Right lobe of liver (tissue), 6 donors: Measurements from ENCODE around the gene FAR2. TPM values are rescaled to one million over a fixed set of nuclear protein-coding genes. Genes with fewer than 3 reads are reported as not detected.

Experiments used
- ATAC-seq, 4 donors: fragments of 200-7000 bp; cut with Tn5 transposase; one replicate each; pipeline ENCODE4 v1.9.1; 2020; ENCODE audit warnings: mild to moderate bottlenecking in 4 of 4, moderate library complexity in 4 of 4
- DNase-seq, 3 donors: peaks; one replicate each; pipeline ENCODE4 v3.0.0-alpha.2; 2020
- H3K27ac ChIP-seq, 3 donors: fragments of 200-600 bp; one replicate each; pipeline ENCODE4 v1.8.0; 2022
- H3K27me3 ChIP-seq, 2 donors: fragments of 200-600 bp; one replicate each; pipeline ENCODE4 v1.8.0; 2022
- H3K36me3 ChIP-seq, 4 donors: fragments of 200-600 bp; sonication (generic) in 1 of 4; one replicate each; pipeline versions ENCODE4 v1.5.1 to v1.8.0; 2017 to 2022; ENCODE audit warnings: control low read depth in 1 of 4
- H3K4me1 ChIP-seq, 4 donors: fragments of 200-600 bp; sonication (generic) in 1 of 4; one replicate each; pipeline versions ENCODE4 v1.5.1 to v1.8.0; 2017 to 2022; ENCODE audit warnings: control low read depth in 1 of 4
- H3K4me3 ChIP-seq, 3 donors: fragments of 200-600 bp; one replicate each; pipeline ENCODE4 v1.8.0; 2022
- H3K9me3 ChIP-seq, 4 donors: fragments of 200-600 bp; sonication (generic) in 1 of 4; one replicate each; pipeline versions ENCODE4 v1.5.1 to v1.8.0; 2017 to 2022; ENCODE audit warnings: control low read depth in 1 of 4
- CTCF ChIP-seq, 4 donors: fragments of 200-600 bp in 3 of 4; fragments of 450-650 bp in 1 of 4; IDR thresholded peaks; one replicate each; pipeline versions ENCODE4 v1.5.1 to v1.8.0; 2016 to 2022; ENCODE audit warnings: antibody characterized with exemption in 4 of 4, mild to moderate bottlenecking in 2 of 4
- POLR2A ChIP-seq: fragments of 450-650 bp; IDR thresholded peaks from one replicate; pipeline ENCODE4 v1.6.1; 2017; ENCODE audit warnings: antibody characterized with exemption, mild to moderate bottlenecking
- WGBS: methylation state at CpG from one replicate; pipeline ENCODE4 v1.1.6; 2018; ENCODE audit warnings: low coverage, low lambda C conversion rate; ENCODE audit not compliant: insufficient coverage; ENCODE audit errors: missing lambda C conversion rate; 5-methylcytosine and 5-hydroxymethylcytosine counted together
- intact Hi-C, 2 donors: fragments of 100-400 bp; cut with DNase I; formaldehyde crosslinking; loops; one replicate each; pipeline versions ENCODE4 v1.11.2 to v1.14.1; 2022
- total RNA-seq, 6 experiments: library from RNA; depleted of rRNA in 2 of 6; stranded (reverse); fragments of >200 nt in 2 of 6; fragmentation: NEBNext Ultra II Directional in 3 of 6; extraction: Animal tissue kit (Norgen Biotek cat#: 25700) in 3 of 6; gene quantifications; one replicate each; pipeline versions ENCODE4 v1.1.0 to v1.2.4, GENCODE V29; 2016 to 2023
- donor health status: DM: no; HTN: yes; CAD: no.
- donor health status: DM: no; HTN: no; CAD: no.
- donor health status: DM: no; HTN: no; CAD: no.
- donor health status: DM: no; HTN: yes; CAD: no.
- donor health status: DM: no; HTN: yes; CAD: no.

Gene FAR2
- total RNA-seq, 6 experiments from 2014 or later, result 0.87 to 3.4 (median 1.9) TPM

GRCh38 chr12:29216797-29217575, 67.9 kb downstream of the FAR2 start:
- no peaks in the 10 kb centered on the region for H3K4me1 ChIP-seq
- intact Hi-C loops, result no loop called here
- H3K4me3 ChIP-seq, result no peak overlapping the region
- 39% methylated on average over 5 of the region's 5 CpGs for WGBS
- H3K27me3 ChIP-seq, result no peaks in the 10 kb centered on the region
- H3K27ac ChIP-seq, result no peak overlapping the region
- H3K9me3 ChIP-seq, result no peaks in the 10 kb centered on the region
- DNase-seq, result no peak
- no peak for ATAC-seq
- TF ChIP-seq CTCF (IDR thresholded peaks at IDR 0.05) (no peak), POLR2A (no peak)
- H3K36me3 ChIP-seq, result no peaks in the 10 kb centered on the region

GRCh38 chr12:29220632-29221336, 71.7 kb downstream of the FAR2 start:
- DNase-seq (no peak), ATAC-seq (no peak)
- H3K9me3 ChIP-seq, result no peaks in the 10 kb centered on the region
- WGBS, result 52% methylated on average over 11 of the region's 18 CpGs
- no peaks in the 10 kb centered on the region for H3K4me1 ChIP-seq
- intact Hi-C loops, result no loop called here
- H3K27me3 ChIP-seq, result no peaks in the 10 kb centered on the region
- no peaks in the 10 kb centered on the region for H3K36me3 ChIP-seq
- no peak overlapping the region for H3K4me3 ChIP-seq
- TF ChIP-seq CTCF (IDR thresholded peaks at IDR 0.05) (no peak), POLR2A (no peak)
- no peak overlapping the region for H3K27ac ChIP-seq

- Histone ChIP-seq H3K4me1 (no peaks in the 10 kb centered on the region), H3K36me3 (no peaks in the 10 kb centered on the region), H3K4me3 (no peak overlapping the region), H3K27ac (no peak overlapping the region), H3K27me3 (no peaks in the 10 kb centered on the region), H3K9me3 (no peaks in the 10 kb centered on the region)
- WGBS, result 54% methylated on average over 1 of the region's 1 CpG
- no peak for ATAC-seq
- no peak for DNase-seq
- no peak for TF ChIP-seq POLR2A
- no peak for TF ChIP-seq CTCF (IDR thresholded peaks at IDR 0.05)
- intact Hi-C loops, result no loop called here
Observed at GRCh38 chr12:29222200-29222599, 73.1 kb downstream of the FAR2 start.

- Histone ChIP-seq H3K36me3 (no peaks in the 10 kb centered on the region), H3K27ac (no peak overlapping the region), H3K4me1 (no peaks in the 10 kb centered on the region), H3K27me3 (no peaks in the 10 kb centered on the region), H3K4me3 (no peak overlapping the region), H3K9me3 (no peaks in the 10 kb centered on the region)
- TF ChIP-seq CTCF (IDR thresholded peaks at IDR 0.05) (no peak), POLR2A (no peak)
- DNase-seq (no peak), ATAC-seq (no peak)
- intact Hi-C loops, result no loop called here
- WGBS, result 45% methylated on average over 2 of the region's 2 CpGs
Observed at GRCh38 chr12:29223426-29223825, 74.3 kb downstream of the FAR2 start.
